Activated T-cell treated with anti-CD3 and anti-CD28 coated beads, Interleukin-2, amount 50 U/mL, for 4 hours (primary cell): ENCODE data around the gene C12orf75. TPM values are rescaled to one million over a fixed set of nuclear protein-coding genes. Genes with fewer than 3 reads are reported as not detected.
"Not testable (repeated sequence)": the region's sequence is repeated elsewhere in the genome, so short reads cannot be mapped to it uniquely, and the experiment has no call there.

Experiments used
- ATAC-seq, 2 donors: fragments of 200-7000 bp; cut with Tn5 transposase; one replicate each; pipeline ENCODE4 v1.10.0; 2021
- DNase-seq: peaks from one replicate; pipeline ENCODE4 v3.0.0-alpha.2; 2020
- H3K27me3 Mint-ChIP-seq: one replicate; pipeline ENCODE4 v1.8.0; 2021; ENCODE audit warnings: low read depth, mixed read lengths
- H3K36me3 Mint-ChIP-seq: one replicate; pipeline ENCODE4 v1.8.0; 2022; ENCODE audit warnings: mixed read lengths; ENCODE audit not compliant: insufficient read depth
- H3K4me1 Mint-ChIP-seq: one replicate; pipeline ENCODE4 v1.8.0; 2021; ENCODE audit warnings: low read depth, mixed read lengths
- H3K4me3 Mint-ChIP-seq: one replicate; pipeline ENCODE4 v1.8.0; 2021; ENCODE audit warnings: mild to moderate bottlenecking, moderate library complexity, mixed read lengths
- H3K9me3 Mint-ChIP-seq: one replicate; pipeline ENCODE4 v1.8.0; 2021; ENCODE audit warnings: mixed read lengths
- total RNA-seq, 3 donors: library from RNA; stranded (reverse); gene quantifications; one replicate each; pipeline ENCODE4 v1.2.1, GENCODE V29; 2021

The C12orf75 gene
- total RNA-seq, 3 donors from 2014 or later, result 10.1 to 11.0 (median 10.7) TPM

DNA sequence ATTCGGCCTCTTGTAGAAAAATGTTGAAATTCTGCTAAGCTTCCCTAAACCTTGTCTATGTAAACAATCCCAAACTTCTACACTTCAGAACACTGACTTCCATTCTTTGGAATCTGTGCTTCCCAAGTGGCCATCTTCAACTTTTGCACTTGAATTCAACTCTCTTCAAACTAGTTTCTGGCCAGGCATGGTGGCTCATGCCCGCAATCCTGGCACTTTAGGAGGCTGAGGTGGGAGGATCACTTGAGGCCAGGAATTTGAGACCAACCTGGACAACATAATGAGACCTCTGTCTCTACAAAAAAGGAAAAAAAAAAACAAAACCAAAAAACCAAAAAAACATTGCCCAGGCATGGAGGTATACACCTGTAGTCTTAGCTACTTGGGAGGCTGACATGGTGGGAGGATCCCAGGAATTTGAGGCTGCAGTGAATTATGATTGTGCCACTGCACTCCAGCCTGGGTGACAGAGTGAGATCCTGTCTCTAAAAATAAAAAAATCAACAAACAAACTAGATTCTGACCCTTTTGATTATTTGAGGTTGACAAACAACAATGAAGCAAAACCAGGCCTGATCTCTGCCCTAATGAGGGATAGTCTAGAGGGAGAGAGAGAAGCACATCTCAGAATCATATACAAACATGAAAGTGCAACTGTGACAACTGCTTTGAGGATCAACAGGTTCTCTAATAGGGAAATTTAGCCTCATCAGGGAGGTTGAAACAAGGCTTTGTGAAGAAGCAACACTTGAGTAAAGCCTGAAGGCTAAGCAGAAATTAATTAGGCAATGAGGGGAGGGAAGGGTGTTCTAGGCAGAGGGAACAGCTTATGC is 11.6 kb upstream of the C12orf75 start:
- Mint-ChIP-seq H3K36me3 (no peaks in the 10 kb centered on the region), H3K4me1 (peaks cover 11% of the 10 kb centered on the region), H3K27me3 (no peaks in the 10 kb centered on the region), H3K4me3 (no peak overlapping the region), H3K9me3 (peaks cover 5% of the 10 kb centered on the region)
- ATAC-seq, result no peak
- DNase-seq, result no peak

DNA sequence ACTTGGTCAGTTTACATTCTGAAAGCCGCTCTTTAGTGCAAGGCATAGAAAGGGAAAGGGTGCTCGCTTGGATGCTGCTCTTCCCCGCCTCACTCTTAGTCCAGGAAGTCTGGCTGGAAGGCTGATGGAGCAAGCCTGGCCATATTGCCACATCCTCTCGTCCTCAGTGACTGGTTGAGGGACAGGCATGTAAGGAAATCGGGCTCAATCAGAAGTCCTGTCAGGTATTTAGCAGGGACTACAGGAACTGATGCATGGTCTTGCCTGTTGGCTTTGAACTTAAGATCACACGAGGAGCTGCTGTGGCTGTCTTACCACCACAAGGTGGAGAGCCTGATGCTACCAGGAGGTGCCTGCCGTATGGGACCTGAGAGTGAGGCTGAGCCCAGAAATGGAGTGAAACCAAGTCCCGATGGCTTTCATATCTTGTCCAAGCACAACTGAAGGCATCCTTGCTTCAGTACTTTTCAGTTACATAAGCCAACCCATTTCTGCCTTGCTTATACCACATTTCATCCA is 10.7 kb upstream of the C12orf75 start:
- peak in 1 of 2 donors; percentile 32 for ATAC-seq
- Mint-ChIP-seq H3K36me3 (no peaks in the 10 kb centered on the region), H3K4me3 (no peak overlapping the region), H3K9me3 (no peaks in the 10 kb centered on the region), H3K4me1 (peaks cover 11% of the 10 kb centered on the region), H3K27me3 (no peaks in the 10 kb centered on the region)
- DNase-seq, result no peak

DNA sequence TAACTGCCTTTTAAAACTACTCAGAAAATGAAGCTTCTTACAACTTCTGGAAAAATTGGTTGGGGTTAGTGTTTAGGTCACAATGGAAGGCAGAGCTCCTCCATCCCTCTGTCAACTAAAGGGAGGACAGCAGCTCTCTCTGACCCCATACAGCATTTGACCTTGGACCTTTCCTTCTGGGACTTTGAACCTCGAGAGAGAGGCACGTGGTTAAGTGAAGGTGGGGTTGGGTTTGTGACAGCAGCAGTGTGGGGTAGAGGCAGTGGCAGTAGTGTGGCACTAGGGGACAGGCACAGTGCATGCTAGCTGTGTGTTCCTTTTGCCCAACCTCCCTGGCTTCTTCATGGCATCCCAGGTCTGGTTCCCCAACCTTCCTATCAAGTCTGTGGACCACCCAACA is 9.4 kb upstream of the C12orf75 start:
- DNase-seq, result no peak
- ATAC-seq, result peak in 1 of 2 donors; percentile 37
- no peaks in the 10 kb centered on the region for H3K27me3 Mint-ChIP-seq
- no peaks in the 10 kb centered on the region for H3K36me3 Mint-ChIP-seq
- no peaks in the 10 kb centered on the region for H3K9me3 Mint-ChIP-seq
- H3K4me3 Mint-ChIP-seq, result no peak overlapping the region
- H3K4me1 Mint-ChIP-seq, result peaks cover 7% of the 10 kb centered on the region

DNA sequence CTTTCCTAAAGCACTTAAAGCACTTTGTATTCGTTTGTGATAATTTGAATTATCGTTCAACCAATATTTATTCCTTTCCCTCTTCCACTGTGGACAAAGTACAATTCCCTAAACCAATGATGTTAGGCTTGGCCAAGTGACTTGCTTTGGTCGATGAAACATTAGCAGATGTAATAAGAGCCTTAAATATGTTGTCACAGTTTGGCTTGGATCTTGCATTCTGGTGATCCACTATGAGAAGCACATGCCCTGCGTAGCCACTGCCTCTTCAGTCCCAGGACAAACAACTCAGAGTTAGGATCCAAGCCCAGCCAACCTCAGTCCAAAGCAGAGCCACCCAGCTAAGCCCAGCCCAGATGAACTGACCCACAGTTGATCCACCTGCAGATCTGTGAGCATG is 8.4 kb upstream of the C12orf75 start:
- DNase-seq (no peak), ATAC-seq (no peak)
- H3K4me3 Mint-ChIP-seq, result no peak overlapping the region
- H3K4me1 Mint-ChIP-seq, result peaks cover 12% of the 10 kb centered on the region
- no peaks in the 10 kb centered on the region for H3K27me3 Mint-ChIP-seq
- no peaks in the 10 kb centered on the region for H3K36me3 Mint-ChIP-seq
- H3K9me3 Mint-ChIP-seq, result no peaks in the 10 kb centered on the region

DNA sequence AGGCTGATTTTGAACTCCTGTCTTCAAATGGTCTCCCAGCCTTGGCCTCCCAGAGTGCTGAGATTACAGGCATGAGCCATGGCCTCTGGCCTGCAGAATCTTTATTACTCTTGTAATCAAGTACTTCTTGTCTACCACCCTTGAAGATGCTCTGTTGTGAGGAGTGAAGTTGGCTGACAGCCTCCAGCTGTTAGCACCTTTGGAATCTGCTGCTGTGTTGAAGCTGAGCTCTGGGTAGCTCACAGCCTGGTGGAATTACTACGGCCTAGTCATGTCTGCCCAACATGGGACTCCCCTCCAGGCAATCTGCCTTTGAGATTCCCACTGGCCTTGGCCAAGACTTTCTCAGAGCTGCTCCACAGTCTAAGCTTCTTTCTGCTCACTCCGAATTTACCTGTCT is 5.8 kb upstream of the C12orf75 start:
- H3K27me3 Mint-ChIP-seq, result no peaks in the 10 kb centered on the region
- ATAC-seq (no peak), DNase-seq (no peak)
- H3K4me1 Mint-ChIP-seq, result peaks cover 29% of the 10 kb centered on the region
- H3K36me3 Mint-ChIP-seq, result no peaks in the 10 kb centered on the region
- H3K4me3 Mint-ChIP-seq, result no peak overlapping the region
- no peaks in the 10 kb centered on the region for H3K9me3 Mint-ChIP-seq

DNA sequence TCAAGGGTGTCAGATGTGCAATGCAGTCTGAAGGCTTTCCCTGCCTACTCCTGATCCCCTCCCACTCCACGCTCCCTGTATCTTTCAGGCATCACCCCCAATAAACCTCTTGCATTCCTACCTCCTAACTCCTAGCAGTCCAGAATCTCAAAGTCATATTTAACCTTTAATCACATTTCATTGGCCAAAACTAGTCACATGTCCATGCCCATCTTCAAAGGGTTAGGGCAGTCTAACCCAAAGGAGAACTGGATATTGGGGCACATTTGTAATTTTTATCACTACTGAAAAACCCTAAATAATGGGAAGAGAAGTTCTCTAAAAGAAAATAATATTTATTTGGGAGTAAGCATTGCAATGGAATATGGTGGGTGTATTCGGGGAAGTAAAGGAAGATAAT is 5.4 kb upstream of the C12orf75 start:
- Mint-ChIP-seq H3K4me1 (peaks cover 33% of the 10 kb centered on the region), H3K4me3 (no peak overlapping the region), H3K9me3 (no peaks in the 10 kb centered on the region), H3K27me3 (no peaks in the 10 kb centered on the region), H3K36me3 (no peaks in the 10 kb centered on the region)
- ATAC-seq (no peak), DNase-seq (no peak)

DNA sequence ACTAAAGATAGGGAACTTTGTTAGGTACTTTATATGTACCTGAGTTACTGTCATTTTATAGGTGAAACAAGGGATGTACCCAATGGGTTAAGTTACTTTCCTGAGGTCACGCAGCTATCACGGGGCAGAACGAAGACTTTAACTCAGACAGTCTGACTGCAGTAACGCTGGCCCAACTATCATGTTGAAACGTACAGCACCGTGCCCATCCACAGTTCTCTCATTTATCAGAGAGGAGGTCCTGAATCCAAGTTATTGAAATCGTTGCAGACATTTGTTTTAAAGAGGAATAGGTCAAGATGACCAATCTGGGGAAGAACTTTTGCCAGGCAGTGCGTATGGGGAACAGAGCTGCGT is 587 bp upstream of the C12orf75 start:
- no peaks in the 10 kb centered on the region for H3K9me3 Mint-ChIP-seq
- DNase-seq (no peak), ATAC-seq (no peak)
- peak overlapping the region; percentile 78 for H3K4me3 Mint-ChIP-seq
- no peaks in the 10 kb centered on the region for H3K36me3 Mint-ChIP-seq
- peaks cover 63% of the 10 kb centered on the region for H3K4me1 Mint-ChIP-seq
- H3K27me3 Mint-ChIP-seq, result no peaks in the 10 kb centered on the region

DNA sequence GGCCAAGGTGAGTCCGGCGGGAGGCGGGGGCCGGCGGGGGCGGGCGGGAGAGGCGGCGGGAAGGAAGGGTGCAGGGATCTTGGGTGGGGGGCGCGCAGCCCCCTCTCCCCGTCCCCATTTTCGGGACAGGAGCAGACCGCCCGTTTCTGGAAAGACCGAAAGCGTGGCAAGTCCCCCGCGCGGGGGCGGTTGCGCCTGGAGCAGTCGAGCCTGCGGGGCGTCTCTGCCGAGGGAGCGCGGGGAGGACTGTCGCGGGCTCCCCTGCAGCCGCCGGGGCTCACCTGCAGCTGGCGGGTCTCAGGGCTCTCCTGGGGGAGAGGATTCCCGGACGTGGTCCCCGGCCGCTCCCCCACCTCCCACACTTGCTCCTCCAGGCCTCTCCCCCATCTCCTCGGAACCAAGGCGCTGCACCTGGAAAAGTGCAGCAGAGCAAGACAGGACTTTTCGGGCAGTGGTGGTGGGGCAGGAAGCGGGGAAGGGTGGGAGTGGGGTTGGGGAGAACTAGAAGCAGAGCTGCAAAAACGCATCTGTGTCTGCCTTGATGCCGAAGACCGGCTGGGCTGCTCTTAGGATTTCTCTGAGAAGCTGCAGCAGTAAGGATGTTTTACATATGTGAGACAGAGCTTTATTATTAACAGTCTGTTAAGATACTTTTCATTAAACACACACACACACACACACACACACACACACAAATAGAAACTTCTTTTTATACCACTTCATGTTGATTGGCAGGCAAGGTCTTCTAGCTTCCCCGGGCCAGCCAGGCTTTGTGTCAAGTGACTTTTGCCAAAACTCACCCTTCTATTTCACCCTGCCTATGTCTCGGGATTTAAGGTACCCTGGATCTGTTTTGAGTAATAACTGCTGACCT is 677 bp downstream of the C12orf75 start:
- Mint-ChIP-seq H3K27me3 (no peaks in the 10 kb centered on the region), H3K36me3 (no peaks in the 10 kb centered on the region), H3K4me1 (peaks cover 65% of the 10 kb centered on the region), H3K9me3 (no peaks in the 10 kb centered on the region), H3K4me3 (peak overlapping the region; percentile 84)
- DNase-seq (peak; percentile 23), ATAC-seq (peak; percentile 27 to 34)

DNA sequence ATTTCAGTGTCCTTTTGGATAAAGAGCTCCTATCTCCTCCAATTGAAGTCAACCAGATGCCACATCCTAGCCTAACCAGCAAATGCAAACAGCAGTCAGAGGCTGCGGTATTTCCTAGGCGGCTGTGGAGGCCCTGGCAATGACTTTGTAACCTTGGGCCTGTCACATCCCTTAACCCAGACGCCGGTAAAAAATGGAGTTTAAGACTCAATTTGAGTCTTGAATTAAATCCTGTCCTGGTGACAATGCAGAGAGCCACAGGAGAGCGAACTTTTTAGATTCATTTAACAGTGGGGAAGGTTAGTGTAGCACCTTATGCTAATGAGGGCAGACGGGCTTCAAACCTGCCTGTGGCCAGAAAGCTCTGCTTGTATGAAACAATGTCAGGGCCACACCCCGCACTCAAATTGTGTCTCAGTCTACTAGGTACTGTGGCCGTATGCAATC is 1.3 kb downstream of the C12orf75 start:
- Mint-ChIP-seq H3K4me3 (peak overlapping the region; percentile 84), H3K4me1 (peaks cover 65% of the 10 kb centered on the region), H3K27me3 (no peaks in the 10 kb centered on the region), H3K9me3 (no peaks in the 10 kb centered on the region), H3K36me3 (peaks cover 3% of the 10 kb centered on the region)
- ATAC-seq (no peak), DNase-seq (no peak)

DNA sequence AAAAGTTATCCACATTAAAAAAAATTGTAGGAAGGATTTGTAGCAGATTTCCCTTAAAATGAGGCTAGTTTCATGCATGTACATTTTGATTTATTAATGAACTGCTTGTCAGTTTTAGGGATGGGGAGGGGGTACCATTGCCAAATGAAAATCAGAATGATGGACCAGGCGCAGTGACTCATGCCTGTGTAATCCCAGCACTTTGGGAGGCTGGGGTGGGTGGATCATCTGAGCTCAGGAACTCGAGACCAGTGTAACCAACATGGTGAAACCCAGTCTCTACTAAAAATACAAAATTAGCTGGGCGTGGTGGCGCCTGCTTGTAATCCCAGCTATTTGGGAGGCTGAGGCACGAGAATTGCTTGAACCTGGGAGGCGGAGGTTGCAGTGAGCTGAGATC is 1.8 kb downstream of the C12orf75 start:
- Mint-ChIP-seq H3K4me3 (peak overlapping the region; percentile 84), H3K4me1 (peaks cover 63% of the 10 kb centered on the region)
- not testable (repeated sequence) for H3K9me3 Mint-ChIP-seq, ATAC-seq, DNase-seq, H3K27me3 Mint-ChIP-seq, H3K36me3 Mint-ChIP-seq

DNA sequence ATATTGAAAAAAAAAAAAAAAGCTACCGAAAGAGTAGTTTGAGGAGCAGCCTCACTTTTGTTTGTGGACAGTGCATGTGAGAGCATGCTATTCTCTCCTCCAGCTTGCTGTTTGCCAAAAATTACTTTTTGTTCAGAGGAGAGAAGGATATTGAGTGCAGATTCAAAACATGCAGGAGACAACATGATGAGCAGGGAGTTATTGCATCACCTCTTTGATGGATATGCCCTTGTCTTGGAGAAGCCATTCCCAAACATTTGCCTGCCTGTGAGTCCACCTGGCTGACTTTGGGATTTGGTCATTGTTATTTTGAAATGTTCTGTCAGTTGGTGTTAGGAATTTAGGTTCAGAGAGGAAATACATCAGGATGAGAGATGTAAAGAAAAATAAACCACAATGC is 2.4 kb downstream of the C12orf75 start:
- Mint-ChIP-seq H3K36me3 (peaks cover 3% of the 10 kb centered on the region), H3K4me3 (no peak overlapping the region), H3K4me1 (peaks cover 63% of the 10 kb centered on the region), H3K27me3 (no peaks in the 10 kb centered on the region), H3K9me3 (no peaks in the 10 kb centered on the region)
- DNase-seq, result no peak
- no peak for ATAC-seq

DNA sequence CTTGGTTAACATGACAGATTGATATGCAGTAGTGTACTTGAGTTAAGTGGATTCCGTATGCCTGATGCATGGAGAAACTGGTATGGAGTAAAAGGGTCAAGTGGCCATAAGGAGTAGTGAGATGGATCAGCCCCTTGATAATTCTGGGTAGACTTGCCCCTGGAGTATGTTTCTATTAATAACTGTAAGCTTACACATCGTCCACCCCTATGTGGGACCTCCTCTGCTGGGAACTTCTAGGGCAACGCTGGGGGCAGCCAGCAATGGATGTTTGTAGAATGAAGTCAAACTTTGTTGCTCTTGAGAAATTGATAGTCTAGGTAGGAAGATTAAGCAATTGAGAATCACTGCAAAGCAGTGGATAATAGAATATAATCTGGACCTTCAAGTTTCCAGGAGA is 3.5 kb downstream of the C12orf75 start:
- ATAC-seq (no peak), DNase-seq (no peak)
- H3K4me3 Mint-ChIP-seq, result no peak overlapping the region
- H3K36me3 Mint-ChIP-seq, result peaks cover 6% of the 10 kb centered on the region
- no peaks in the 10 kb centered on the region for H3K9me3 Mint-ChIP-seq
- peaks cover 52% of the 10 kb centered on the region for H3K4me1 Mint-ChIP-seq
- no peaks in the 10 kb centered on the region for H3K27me3 Mint-ChIP-seq

DNA sequence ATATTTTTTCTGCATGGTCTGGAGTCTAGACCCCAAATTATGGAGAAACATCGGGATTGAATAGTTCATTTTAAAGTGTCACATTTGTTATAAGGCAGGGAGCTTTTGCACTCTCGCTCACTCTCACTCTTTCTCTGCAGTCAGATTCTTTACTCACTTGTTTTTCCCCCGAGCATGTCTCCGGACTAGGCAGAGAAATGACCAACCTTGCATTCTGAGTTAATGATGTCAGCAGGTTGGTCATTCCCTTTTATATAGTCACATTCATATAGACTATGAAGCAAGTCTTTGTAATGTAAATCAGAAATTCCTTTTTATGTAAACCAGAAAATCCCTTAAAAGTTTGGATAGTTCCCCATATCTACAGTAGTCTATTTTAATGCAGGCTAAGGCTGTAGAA is 4.1 kb downstream of the C12orf75 start:
- Mint-ChIP-seq H3K4me3 (no peak overlapping the region), H3K36me3 (peaks cover 6% of the 10 kb centered on the region), H3K9me3 (no peaks in the 10 kb centered on the region), H3K27me3 (no peaks in the 10 kb centered on the region), H3K4me1 (peaks cover 52% of the 10 kb centered on the region)
- ATAC-seq, result no peak
- no peak for DNase-seq

DNA sequence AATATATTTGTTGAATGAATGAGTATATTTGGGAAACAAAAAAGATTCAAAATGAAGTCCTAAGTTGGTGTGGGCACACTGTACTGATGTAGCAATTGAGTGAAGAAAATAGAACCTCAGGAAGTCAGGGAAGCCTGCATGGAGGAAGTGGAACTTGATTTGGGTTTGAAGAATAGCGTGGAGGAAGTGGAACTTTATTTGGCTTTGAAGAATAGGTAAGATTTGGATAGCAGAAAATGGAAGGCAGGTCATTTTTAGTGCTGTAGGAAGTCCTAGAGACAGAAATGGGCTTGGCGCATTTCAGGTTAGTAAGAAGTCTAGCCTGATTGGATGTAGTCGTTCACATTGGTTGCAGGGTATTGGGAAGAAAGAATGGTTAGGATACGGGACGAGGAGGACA is 5.4 kb downstream of the C12orf75 start:
- H3K4me1 Mint-ChIP-seq, result peaks cover 47% of the 10 kb centered on the region
- no peak overlapping the region for H3K4me3 Mint-ChIP-seq
- DNase-seq (no peak), ATAC-seq (no peak)
- H3K9me3 Mint-ChIP-seq, result peaks cover 5% of the 10 kb centered on the region
- H3K27me3 Mint-ChIP-seq, result no peaks in the 10 kb centered on the region
- H3K36me3 Mint-ChIP-seq, result peaks cover 12% of the 10 kb centered on the region
